Breast epithelium (tissue), 3 donors: ENCODE data around the gene ATP8B3.

Source experiments
- POLR2A ChIP-seq: fragments of 450-650 bp; IDR thresholded peaks from one replicate; pipeline ENCODE4 v1.6.1; 2016; ENCODE audit warnings: antibody characterized with exemption, mild to moderate bottlenecking, moderate library complexity
- TF ChIP-seq, protein P1 (sequence below), 3 donors: fragments of 450-650 bp; IDR thresholded peaks; one replicate each; pipeline ENCODE4 v1.5.1; 2016 to 2017; ENCODE audit warnings: antibody characterized with exemption in 3 of 3, mild to moderate bottlenecking in 3 of 3, moderate library complexity in 3 of 3

DNA sequence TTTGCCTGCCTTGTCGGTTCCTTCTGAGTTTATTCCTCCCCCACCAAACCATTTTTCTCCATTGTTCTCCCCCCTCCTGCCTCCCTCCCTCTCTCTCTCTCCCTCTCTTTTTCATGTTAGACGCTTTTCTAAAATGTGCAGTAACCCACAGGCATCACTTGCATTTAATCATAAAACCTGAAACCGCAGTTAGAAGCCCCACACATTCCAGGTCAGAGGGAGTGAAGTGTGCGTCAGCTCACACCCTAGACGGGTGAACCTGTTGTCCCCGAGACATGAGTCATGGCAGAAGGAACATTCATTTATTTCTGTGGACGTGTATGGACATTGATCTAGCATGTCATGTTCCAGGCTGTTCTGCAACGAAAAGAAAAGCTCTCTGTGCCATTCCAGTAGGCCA is 38.9 kb downstream of the ATP8B3 start:
- TF ChIP-seq, protein P1, sequence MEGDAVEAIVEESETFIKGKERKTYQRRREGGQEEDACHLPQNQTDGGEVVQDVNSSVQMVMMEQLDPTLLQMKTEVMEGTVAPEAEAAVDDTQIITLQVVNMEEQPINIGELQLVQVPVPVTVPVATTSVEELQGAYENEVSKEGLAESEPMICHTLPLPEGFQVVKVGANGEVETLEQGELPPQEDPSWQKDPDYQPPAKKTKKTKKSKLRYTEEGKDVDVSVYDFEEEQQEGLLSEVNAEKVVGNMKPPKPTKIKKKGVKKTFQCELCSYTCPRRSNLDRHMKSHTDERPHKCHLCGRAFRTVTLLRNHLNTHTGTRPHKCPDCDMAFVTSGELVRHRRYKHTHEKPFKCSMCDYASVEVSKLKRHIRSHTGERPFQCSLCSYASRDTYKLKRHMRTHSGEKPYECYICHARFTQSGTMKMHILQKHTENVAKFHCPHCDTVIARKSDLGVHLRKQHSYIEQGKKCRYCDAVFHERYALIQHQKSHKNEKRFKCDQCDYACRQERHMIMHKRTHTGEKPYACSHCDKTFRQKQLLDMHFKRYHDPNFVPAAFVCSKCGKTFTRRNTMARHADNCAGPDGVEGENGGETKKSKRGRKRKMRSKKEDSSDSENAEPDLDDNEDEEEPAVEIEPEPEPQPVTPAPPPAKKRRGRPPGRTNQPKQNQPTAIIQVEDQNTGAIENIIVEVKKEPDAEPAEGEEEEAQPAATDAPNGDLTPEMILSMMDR (IDR thresholded peaks at IDR 0.05), result no peak
- TF ChIP-seq POLR2A, result no peak
